GM21825 (cell line): ENCODE data around the gene SLC9A8.
"Not testable (repeated sequence)": the region's sequence is repeated elsewhere in the genome, so short reads cannot be mapped to it uniquely, and the experiment has no call there.

ENCODE experiments used
- ATAC-seq: cut with Tn5 transposase; IDR thresholded peaks from one replicate; pipeline ENCODE4 v1.9.1; 2021; ENCODE audit warnings: mild to moderate bottlenecking, moderate library complexity; ENCODE audit not compliant: unreplicated experiment

Gene SLC9A8

GRCh38 chr20:49812507-49813304 lies at the start of gene SLC9A8:
TSS of gene SLC9A8 (plus strand) at chr20:49812828. CDS start at chr20:49812923, 95 bp downstream.
- peak; percentile 90 for ATAC-seq

- no peak for ATAC-seq
These were observed 49.5 kb upstream of the SLC9A8 start for GRCh38 chr20:49762940-49763766.

GRCh38 chr20:49765413-49765736 lies 47.3 kb upstream of the SLC9A8 start:
- ATAC-seq, result no peak

- no peak for ATAC-seq
These were observed 46.6 kb upstream of the SLC9A8 start for GRCh38 chr20:49765846-49766541.

- ATAC-seq, result no peak
These were observed 45.6 kb upstream of the SLC9A8 start for GRCh38 chr20:49766979-49767521.

- no peak for ATAC-seq
These were observed 44.2 kb upstream of the SLC9A8 start for GRCh38 chr20:49768204-49769047.

GRCh38 chr20:49769048-49769581 lies 43.5 kb upstream of the SLC9A8 start:
- no peak for ATAC-seq

- ATAC-seq, result no peak
These were observed 42.0 kb upstream of the SLC9A8 start for GRCh38 chr20:49770634-49771033.

- not testable (repeated sequence) for ATAC-seq
These were observed 38.4 kb upstream of the SLC9A8 start for GRCh38 chr20:49774213-49774612.

- no peak for ATAC-seq
These were observed 37.4 kb upstream of the SLC9A8 start for GRCh38 chr20:49775229-49775693.

GRCh38 chr20:49779972-49780371 lies 32.7 kb upstream of the SLC9A8 start:
- no peak for ATAC-seq

- no peak for ATAC-seq
These were observed 31.0 kb upstream of the SLC9A8 start for GRCh38 chr20:49781676-49782075.

- ATAC-seq, result not testable (repeated sequence)
These were observed 30.2 kb upstream of the SLC9A8 start for GRCh38 chr20:49782439-49782838.

GRCh38 chr20:49783021-49783995 lies 29.3 kb upstream of the SLC9A8 start:
- not testable (repeated sequence) for ATAC-seq

- no peak for ATAC-seq
These were observed 28.3 kb upstream of the SLC9A8 start for GRCh38 chr20:49784291-49784690.

GRCh38 chr20:49785149-49785851 lies 27.3 kb upstream of the SLC9A8 start:
- no peak for ATAC-seq

- ATAC-seq, result peak; percentile 81
These were observed 26.8 kb upstream of the SLC9A8 start for GRCh38 chr20:49785852-49786175.

GRCh38 chr20:49786196-49786595 lies 26.4 kb upstream of the SLC9A8 start:
- peak; percentile 27 for ATAC-seq
